COR-L47 (cell line): ENCODE data around the gene LOC128125822.
"Not testable (repeated sequence)": the region's sequence is repeated elsewhere in the genome, so short reads cannot be mapped to it uniquely, and the experiment has no call there.

ENCODE experiments used
- DNase-seq: peaks from one replicate; lab custom pipeline; 2025; lab: John Stamatoyannopoulos, UW

The LOC128125822 gene

DNA sequence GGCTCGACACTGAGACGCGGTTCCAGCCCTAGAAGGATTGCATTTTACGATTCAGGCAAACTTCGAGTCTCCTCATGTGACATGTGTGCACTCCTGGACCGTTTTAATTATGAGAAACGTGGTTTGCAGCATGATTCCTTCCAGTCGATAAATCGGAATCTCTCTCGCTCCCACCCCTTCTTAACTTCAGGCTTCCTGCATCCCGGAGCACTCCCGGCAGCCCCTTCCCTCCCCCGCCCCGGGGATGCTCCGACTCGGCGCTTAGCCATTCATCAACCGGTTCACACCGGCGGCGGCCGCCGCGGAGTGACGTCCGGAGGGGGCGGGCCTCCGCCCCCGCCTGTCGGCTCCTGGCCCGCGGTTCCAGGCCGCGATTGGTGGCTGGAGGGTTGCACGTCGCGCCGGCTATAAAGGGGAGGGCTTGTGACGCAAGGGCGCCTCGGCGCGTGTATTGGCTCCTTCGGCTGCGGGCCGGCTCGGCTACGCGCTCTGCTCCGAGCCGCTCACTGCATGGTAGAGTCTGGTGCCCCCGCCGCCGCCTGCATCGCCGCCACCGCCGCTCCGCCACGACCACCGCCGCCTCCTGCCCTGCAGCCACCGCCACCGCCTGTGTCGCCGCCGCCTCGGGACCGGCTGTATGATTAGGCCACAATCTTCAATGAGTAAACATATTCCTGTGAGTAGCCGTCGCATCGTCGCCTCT lies at the start of gene LOC128125822, which contains the start of gene PTP4A1:
Gene LOC128125822 (plus strand): TSS at position 437 of the 703 bp plus-strand sequence.
Gene PTP4A1 (plus strand): TSS at position 437 of the 703 bp plus-strand sequence. CDS start 4,401 bp downstream, outside the sequence.
- DNase-seq = peak; percentile 98

GRCh38 chr6:63522911-63523287 lies 49.4 kb upstream of the LOC128125822 start:
- DNase-seq = not testable (repeated sequence)

DNA sequence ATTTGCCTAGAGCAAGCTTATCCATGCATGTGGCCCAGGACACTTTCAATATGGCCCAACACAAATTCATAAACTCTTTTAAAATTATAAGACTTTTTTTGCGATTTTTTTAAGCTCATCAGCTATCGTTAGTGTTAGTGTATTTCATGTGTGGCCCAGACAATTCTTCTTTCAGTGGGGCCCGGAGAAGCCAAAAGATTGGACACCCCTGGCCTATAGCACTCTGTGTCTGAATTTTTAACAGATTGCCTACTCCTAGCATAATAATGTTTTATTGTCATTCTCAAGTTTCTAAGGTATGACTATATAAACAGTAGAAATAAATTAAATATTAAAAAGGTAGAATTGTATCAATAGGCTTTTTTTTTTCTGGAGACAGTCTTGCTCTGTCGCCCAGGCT lies 48.6 kb upstream of the LOC128125822 start:
- no peak for DNase-seq

- DNase-seq = no peak
Observed at GRCh38 chr6:63525186-63525878, 46.9 kb upstream of the LOC128125822 start.

- no peak for DNase-seq
Observed at GRCh38 chr6:63526931-63527330, 45.3 kb upstream of the LOC128125822 start.

DNA sequence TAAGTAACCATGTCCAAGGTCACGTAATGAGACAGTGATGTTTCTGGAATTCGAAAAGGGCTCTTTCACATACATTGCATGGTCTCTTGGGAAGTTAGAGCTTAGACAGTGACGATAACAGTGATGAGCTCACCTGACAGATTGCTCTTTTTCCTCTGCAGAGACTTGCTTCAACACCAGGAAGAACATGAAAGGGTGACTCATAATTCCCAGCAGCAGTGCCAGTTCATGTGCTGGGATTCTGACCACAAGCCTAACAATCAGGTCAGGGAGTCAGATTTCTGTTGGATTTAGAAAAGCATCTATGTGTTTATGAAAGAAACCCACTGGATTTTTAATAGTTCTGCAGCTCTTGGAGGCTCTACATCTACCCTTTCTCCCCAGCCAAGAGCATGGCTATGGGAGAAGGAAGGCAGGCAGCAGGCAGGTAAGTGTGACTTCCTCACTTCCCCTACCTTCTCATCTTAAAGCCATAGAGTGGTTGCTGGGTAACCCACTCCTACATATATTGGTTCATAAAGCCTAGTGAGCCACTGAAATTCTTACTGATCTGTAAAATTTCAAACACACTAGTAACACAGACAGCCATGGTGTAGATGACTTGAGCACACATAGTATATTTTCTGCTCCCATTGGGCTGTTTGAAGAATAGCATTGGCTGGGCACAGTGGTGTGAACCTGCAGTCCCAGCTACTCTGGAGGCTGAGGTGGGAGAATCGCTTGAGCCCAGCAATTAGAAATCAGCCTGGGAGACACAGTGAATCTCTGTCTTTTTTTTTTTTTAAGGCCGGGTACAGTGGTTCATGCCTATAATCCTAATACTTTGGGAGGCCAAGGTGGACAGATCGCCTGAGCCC lies 44.4 kb upstream of the LOC128125822 start:
- DNase-seq = no peak

- no peak for DNase-seq
Observed at GRCh38 chr6:63529498-63529897, 42.8 kb upstream of the LOC128125822 start.

DNA sequence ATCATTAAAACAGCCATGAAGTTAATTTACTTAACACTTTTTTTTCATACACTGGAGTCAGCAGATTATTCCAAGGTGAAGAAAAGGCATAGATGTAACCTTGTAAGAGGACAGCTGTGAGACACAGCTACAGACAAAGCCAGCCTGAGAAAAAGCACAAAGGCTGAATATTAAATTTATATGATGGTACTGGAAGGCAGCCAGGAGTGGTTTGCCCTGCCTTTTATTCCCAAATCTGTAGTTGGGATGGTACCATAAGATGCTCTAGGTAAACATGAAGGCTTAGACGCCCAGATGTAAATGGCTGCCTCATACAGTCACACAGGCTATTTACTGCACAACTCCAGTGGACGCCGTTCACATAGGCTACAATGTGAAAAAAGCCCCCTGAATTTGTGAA lies 42.1 kb upstream of the LOC128125822 start:
- no peak for DNase-seq

- DNase-seq = no peak
Observed at GRCh38 chr6:63530991-63531390, 41.3 kb upstream of the LOC128125822 start.

DNA sequence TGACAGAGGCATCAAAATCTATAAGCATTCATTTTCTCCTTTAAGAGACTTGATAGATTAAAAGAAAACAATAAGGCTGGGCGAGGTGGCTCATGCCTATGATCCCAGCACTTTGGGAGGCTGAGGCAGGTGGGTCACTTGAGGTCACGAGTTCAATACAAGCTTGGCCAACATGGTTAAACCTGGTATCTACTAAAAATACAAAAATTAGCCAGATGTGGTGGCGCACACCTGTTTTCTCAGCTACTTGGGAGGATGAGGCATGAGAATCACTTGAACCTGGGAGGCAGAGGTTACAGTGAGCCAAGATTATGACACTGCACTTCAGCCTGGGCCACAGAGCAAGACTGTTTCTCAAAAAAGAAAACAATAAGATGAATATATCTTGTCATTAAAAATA lies 39.3 kb upstream of the LOC128125822 start:
- no peak for DNase-seq

- DNase-seq = no peak
Observed at GRCh38 chr6:63533952-63534351, 38.3 kb upstream of the LOC128125822 start.

DNA sequence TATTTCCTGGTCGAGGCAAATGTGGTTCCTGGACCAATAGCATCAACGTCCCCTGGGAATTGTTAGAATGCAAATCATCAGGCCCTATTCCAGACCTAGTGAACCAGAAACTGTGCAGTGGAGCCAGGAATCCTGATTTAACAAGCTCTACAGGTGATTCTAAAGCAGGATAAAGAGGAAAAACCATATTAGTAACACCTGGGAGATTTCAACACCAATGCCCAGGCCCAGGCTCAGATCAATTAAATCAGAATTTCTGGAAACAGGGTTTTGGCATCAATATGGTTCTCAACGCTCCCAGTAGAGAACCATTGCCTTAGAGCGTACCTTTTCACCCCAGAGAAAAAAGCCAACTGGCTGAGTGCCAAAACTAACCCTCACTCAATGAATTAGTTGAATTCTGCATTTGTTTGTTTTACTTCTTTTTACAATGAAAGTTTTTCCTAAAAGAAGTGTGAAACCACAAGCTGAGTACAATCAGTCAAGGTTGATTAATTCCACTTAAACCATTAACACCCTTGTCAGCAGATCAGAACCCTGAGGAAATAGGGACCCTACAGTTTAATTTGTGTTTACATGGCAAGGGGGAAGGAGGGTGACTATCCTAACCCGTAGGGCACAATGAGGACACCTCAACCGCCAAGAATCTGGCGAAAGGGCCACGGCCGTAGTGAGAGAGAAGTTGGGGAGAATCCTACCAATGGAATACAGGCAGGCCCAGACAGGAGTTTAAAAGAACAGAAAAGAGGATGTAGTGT lies 34.9 kb upstream of the LOC128125822 start:
- DNase-seq = no peak

- DNase-seq = no peak
Observed at GRCh38 chr6:63537959-63538300, 34.4 kb upstream of the LOC128125822 start.

DNA sequence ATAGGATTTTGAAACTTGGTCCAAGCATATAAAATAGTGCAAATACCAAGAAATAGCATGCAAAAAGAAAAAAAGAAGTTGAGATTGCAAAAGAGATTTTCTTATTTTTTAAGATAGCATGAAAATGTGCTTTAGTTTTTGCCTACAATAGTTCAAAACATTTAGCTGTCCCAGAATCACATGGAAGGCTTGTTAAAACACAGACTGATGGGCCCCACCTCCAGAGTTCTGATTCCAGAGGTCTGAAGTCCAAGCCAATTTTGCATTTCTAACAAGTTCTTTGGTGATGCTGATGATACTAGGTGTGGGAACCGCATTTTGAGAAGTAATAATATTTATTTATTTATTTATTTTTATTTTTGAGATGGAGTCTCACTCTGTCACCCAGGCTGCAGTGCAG lies 33.7 kb upstream of the LOC128125822 start:
- no peak for DNase-seq

DNA sequence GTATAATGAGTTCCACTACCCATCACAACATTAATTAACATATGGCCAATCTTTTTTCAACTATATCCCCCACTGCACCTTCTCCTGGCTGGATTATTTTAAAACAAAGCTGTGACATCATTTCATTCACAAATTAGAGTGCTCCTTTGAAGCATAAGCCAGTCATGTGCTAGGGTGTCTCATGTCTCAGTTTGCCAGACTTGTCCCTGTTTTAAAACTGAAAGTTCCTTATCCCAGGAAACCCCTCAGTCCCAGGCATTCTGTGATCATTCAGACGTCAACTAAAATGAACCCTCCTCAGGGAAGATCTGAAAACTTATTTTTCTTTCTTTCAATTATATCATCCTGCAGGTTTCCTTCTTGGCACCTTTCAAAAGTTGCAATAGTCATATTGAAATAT lies 29.3 kb upstream of the LOC128125822 start:
- no peak for DNase-seq

DNA sequence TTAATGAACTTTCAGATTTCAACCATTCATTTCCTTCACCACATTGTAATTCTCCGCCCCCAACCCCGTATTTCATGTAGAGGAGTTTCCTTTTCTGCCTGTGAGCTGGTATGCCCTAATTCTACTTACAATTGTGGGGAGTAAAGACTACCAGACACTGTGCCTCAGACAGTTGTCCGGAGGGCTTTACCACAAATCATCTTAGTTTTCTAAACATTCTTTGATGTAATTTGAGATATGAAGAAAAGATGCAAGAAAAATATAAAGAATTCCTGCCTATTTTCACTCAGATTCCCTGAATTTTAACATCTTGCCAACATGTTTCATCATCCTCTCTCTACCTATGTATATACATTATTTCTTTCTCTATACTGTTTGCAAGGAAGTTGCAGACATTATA lies 28.3 kb upstream of the LOC128125822 start:
- DNase-seq = no peak

- DNase-seq = no peak
Observed at GRCh38 chr6:63546236-63546635, 26.0 kb upstream of the LOC128125822 start.

GRCh38 chr6:63546697-63547096 lies 25.6 kb upstream of the LOC128125822 start:
- DNase-seq = no peak

GRCh38 chr6:63549076-63549475 lies 23.2 kb upstream of the LOC128125822 start:
- DNase-seq = no peak

DNA sequence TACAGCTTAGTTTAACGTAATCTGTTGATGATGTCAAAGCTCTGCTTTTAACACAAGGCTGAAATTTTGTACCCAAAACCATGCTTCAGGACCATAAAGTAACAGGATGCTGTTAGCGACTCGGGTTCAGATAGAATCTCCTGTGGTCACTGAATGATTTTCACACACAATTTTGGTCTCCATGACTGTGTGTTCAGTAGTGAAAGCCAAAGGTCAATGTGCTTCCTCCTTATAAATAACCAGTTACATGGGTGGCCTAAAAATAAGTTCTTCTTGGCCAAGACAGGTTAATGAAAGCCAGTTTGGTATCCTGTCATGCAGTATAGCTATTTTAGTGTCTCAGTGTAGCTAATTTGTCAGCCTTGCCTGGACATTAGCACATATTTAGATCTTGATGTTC lies 19.1 kb upstream of the LOC128125822 start:
- no peak for DNase-seq

DNA sequence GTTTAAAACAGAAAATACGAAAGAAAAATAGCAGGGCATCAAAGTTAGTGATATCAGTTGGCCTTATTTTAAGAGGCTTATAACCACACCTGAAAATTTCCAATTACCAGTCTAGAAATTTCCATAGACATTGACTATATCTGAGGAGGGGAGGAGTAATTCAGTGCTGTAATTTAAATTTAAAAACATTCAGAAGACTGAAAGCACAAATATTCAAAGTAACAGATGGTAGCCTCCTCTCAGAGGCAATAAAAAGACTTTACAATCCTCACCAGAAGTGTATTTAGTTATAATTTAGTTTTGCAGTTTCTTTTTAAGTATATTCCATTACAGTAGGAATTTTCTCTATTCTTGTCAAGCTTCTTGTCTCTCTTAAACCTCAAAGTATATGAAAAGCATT lies 18.4 kb upstream of the LOC128125822 start:
- no peak for DNase-seq

- no peak for DNase-seq
Observed at GRCh38 chr6:63554782-63555181, 17.5 kb upstream of the LOC128125822 start.
